Activated CD4-positive, alpha-beta T cell treated with anti-CD3 and anti-CD28 coated beads for 36 hours (primary cell): ENCODE data around the gene UHRF2. TPM values are rescaled to one million over a fixed set of nuclear protein-coding genes. Genes with fewer than 3 reads are reported as not detected.

Experiments
- total RNA-seq, 2 experiments: library from RNA; stranded (reverse); gene quantifications; one replicate each; pipeline ENCODE4 v1.2.3, GENCODE V29; 2021

Gene UHRF2
- total RNA-seq, 2 experiments from 2014 or later = 63.7 to 70.9 TPM

Other genes starting within 250 kb of the UHRF2 start
- not detected for gene IL33, start 197.4 kb upstream of the UHRF2 start, total RNA-seq
- gene TPD52L3, start 84.8 kb upstream of the UHRF2 start, total RNA-seq = not detected
- 1 to 10 TPM in 1 of 2 experiments, under 1 TPM in 1; 0.95 to 1.8 TPM for gene GLDC, start 232.5 kb downstream of the UHRF2 start, total RNA-seq